Epithelial cell of proximal tubule (primary cell): Measurements from ENCODE around the gene COL9A3. TPM values are rescaled to one million over a fixed set of nuclear protein-coding genes. Genes with fewer than 3 reads are reported as not detected.

Experiments
- DNase-seq: peaks from one replicate; pipeline ENCODE4 v3.0.0-alpha.2; 2011; ENCODE audit warnings: low read depth
- H3K4me3 ChIP-seq: 2 replicates; pipeline ENCODE4 v1.5.1; 2011; ENCODE audit warnings: low read depth, mild to moderate bottlenecking, low read length
- total RNA-seq: library from RNA; depleted of rRNA; stranded (reverse); fragments of >200 nt; gene quantifications from 2 replicates; pipeline ENCODE4 v1.2.3, GENCODE V29; 2015
- TF ChIP-seq, protein P1 (sequence below): conservative IDR thresholded peaks from 2 replicates; pipeline ENCODE4 v1.5.1; 2012; ENCODE audit warnings: low read depth, mild to moderate bottlenecking, low read length

Gene COL9A3
- total RNA-seq, 1 donor from 2014 or later: 2.8 TPM

DNA sequence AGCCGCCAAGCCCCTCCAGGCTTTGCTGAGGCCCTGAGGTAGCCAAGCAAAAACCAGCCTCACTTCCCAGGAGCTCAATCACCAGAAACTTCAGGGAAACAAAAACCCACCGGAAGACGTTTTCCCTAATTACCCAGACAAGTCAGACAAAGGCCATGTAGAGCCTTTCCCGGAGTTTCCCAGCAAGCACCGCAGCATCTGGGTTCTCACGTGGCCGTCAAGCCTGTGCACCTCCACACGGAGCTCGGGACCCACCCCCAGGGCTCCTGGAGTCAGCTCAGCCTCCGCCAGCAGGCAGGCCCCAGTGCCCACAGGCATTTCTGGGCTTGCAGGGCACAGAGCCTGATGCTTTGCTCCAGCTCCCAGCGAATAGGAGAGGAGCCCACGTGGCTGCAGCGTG lies 30.7 kb upstream of the COL9A3 start:
- no peak overlapping the region for H3K4me3 ChIP-seq
- TF ChIP-seq, protein P1, sequence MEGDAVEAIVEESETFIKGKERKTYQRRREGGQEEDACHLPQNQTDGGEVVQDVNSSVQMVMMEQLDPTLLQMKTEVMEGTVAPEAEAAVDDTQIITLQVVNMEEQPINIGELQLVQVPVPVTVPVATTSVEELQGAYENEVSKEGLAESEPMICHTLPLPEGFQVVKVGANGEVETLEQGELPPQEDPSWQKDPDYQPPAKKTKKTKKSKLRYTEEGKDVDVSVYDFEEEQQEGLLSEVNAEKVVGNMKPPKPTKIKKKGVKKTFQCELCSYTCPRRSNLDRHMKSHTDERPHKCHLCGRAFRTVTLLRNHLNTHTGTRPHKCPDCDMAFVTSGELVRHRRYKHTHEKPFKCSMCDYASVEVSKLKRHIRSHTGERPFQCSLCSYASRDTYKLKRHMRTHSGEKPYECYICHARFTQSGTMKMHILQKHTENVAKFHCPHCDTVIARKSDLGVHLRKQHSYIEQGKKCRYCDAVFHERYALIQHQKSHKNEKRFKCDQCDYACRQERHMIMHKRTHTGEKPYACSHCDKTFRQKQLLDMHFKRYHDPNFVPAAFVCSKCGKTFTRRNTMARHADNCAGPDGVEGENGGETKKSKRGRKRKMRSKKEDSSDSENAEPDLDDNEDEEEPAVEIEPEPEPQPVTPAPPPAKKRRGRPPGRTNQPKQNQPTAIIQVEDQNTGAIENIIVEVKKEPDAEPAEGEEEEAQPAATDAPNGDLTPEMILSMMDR: no peak
- DNase-seq: no peak

DNA sequence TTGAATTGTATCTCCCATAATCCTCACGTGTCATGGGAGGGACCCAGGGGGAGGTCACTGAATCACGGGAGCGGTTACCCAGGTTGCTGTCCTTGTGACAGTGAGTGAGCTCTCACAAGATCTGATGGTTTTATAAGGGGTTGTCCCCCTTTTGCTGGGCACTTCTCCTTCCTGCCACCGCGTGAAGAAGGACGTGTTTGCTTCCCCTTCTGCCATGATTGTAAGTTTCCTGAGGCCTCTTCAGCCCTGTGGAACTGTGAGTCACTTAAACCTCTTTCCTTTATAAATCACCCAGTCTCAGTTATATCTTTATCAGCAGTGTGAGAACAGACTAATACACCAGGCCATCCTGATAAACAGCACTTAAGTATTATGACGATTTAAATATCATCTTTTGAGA lies 29.5 kb upstream of the COL9A3 start:
- DNase-seq: no peak
- TF ChIP-seq, protein P1: no peak
- H3K4me3 ChIP-seq: no peak overlapping the region

DNA sequence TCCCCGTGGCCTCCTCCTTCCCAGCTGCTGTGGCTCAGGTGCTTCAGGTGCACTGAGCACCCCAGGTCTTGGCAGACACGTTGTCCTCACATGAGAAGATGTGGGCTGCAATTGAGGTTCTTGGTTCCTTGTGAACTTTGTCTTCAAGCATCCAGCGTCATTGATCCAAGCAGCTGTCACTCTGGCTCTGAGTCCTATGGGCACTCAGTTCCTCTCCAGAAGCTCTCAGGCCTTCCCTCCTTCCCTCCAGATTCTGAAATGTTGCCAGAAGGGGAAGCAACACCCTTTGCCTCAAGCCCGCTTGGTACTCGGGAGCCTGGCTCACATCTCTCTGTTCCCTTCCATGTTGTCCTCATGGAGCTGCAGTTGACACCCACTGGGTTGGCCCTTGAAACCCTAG lies 29.0 kb upstream of the COL9A3 start:
- TF ChIP-seq, protein P1: no peak
- no peak overlapping the region for H3K4me3 ChIP-seq
- no peak for DNase-seq

DNA sequence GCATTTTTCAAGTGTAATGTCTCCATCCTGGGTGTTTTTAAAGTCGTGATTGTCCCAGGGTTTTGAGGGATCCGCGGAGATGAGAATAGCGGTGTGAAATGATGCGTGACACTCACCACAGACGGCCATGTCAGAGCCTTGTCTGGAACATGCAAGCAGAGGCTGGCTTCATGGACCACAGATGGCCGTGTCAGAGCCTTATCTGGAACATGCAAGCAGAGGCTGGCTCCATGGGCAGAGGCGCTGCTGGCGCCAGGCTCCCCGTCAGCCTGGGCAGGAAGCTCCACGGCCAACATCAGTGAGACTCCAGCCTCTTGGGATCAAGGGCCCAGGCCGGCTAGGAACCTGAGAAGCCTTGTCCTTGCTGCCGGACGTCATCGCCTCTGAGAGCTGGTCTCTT lies 28.2 kb upstream of the COL9A3 start:
- TF ChIP-seq, protein P1: no peak
- DNase-seq: no peak
- no peak overlapping the region for H3K4me3 ChIP-seq

DNA sequence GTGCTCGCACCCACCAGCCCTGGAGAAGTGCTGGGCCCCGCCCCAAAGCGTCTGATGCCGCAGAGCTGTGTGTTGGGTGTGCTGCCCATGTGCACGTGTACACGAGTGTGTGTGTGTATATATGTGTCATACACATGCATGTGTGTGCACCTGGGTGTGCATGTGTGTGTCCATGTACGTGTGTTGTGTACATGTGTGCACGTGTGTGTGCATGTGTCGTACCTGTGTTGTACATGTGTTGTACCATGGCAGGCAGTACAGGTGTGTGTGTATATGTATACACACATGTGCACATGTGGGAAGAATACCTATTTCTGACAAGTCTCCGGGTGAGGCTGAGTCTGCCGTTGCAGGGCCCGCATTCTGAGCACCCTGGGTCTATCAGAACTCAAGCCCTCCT lies 26.8 kb upstream of the COL9A3 start:
- TF ChIP-seq, protein P1: no peak
- H3K4me3 ChIP-seq: no peak overlapping the region
- DNase-seq: no peak

DNA sequence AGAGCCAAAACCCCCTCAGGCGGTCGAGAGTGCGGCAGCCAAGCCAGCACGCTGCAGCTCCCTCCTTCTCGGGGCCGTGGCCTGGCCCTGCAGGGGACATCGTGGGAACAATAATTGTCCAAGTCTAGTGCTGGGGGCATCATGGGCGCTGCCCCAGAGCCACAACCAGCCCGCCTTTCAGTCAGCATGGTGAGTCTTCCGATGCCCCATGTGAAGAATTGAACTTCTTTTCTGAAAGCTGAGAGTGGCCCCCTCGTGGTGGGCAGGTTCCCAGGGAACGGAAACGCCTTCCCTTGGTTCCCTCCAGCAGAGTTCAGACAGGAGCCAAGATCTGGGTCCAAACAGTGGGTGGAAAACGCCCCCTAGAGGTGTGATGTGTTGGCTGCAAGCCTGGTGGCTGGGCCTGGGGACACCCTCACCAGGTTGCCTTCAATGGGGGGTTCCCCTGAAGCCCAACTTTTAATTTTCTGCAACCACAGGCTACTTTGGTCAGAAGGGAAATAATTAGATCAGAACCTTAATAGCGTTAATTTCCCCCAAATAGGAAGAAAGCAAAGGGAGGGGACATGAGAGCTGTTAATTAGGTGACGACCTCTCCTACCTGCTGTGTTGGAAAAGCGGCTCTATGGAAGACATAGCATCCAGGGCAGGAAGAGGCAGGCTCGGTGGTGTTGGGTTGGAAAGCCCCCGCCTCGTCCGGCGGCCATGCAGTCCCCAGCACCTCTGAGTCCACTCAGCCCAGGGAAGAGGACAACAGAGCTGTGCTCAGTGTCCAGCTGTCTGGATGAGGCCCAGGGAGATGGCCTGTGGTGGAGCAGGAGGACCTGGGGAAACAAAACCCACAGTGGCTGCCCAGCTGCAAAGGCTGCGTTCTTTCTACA lies 25.3 kb upstream of the COL9A3 start:
- peak; percentile 31 for DNase-seq
- no peak overlapping the region for H3K4me3 ChIP-seq

More for the DNA sequence above, 25.3 kb upstream of the COL9A3 start:
- TF ChIP-seq, protein P1: peak; percentile 99
